OCI-LY7 (cell line): Measurements from ENCODE around the gene UCK2. TPM values are rescaled to one million over a fixed set of nuclear protein-coding genes. Genes with fewer than 3 reads are reported as not detected.

Experiments
- BruUV-seq: library from RNA; stranded (reverse); fragments of 400-500 nt; replicated peaks from 2 replicates; lab custom pipeline; 2021; lab: Mats Ljungman, UMichigan
- CTCF ChIA-PET: fragments of 300-600 bp; sonication (Branson Sonifier 250); formaldehyde crosslinking; loops from one replicate; lab custom pipeline; 2022; ENCODE audit warnings: antibody characterized with exemption; ENCODE audit not compliant: unreplicated experiment; lab: Charles Lee
- POLR2A ChIA-PET: fragments of 300-600 bp; sonication (Branson Sonifier 250); formaldehyde crosslinking; loops from one replicate; lab custom pipeline; 2022; ENCODE audit warnings: antibody characterized with exemption; lab: Charles Lee
- DNase-seq: peaks from one replicate; pipeline ENCODE4 v3.0.0-alpha.2; 2015; ENCODE audit warnings: low spot score
- H2AFZ ChIP-seq: fragments of 200-600 bp; sonication (generic), shearing (Covaris generic); 2 replicates; pipeline ENCODE4 v1.6.1; 2014; ENCODE audit warnings: mild to moderate bottlenecking, antibody characterized with exemption, low read length, moderate library complexity
- H3K27ac ChIP-seq: fragments of 200-600 bp; sonication (generic); 2 replicates; pipeline ENCODE4 v1.5.1; 2014; ENCODE audit warnings: mixed run types, low read depth, mild to moderate bottlenecking, moderate library complexity, low read length, inconsistent platforms; ENCODE audit not compliant: poor library complexity, severe bottlenecking
- H3K36me3 ChIP-seq: fragments of 200-600 bp; sonication (generic); 2 replicates; pipeline ENCODE4 v1.6.1; 2014; ENCODE audit warnings: mild to moderate bottlenecking, antibody characterized with exemption, low read length, moderate library complexity, mixed read lengths; ENCODE audit not compliant: insufficient read depth
- H3K4me1 ChIP-seq: fragments of 200-600 bp; sonication (generic); 2 replicates; pipeline ENCODE4 v1.5.1; 2014; ENCODE audit warnings: mild to moderate bottlenecking, low read length; ENCODE audit not compliant: insufficient read depth, poor library complexity, severe bottlenecking
- H3K4me2 ChIP-seq: fragments of 200-600 bp; sonication (generic); 2 replicates; pipeline ENCODE4 v1.6.1; 2014; ENCODE audit warnings: mild to moderate bottlenecking, low read length
- H3K4me3 ChIP-seq: fragments of 200-600 bp; sonication (generic); 2 replicates; pipeline ENCODE4 v1.5.1; 2014; ENCODE audit warnings: mild to moderate bottlenecking, low read depth, low read length; ENCODE audit not compliant: poor library complexity, severe bottlenecking
- H3K79me2 ChIP-seq: fragments of 200-600 bp; sonication (generic); 2 replicates; pipeline ENCODE4 v1.6.1; 2016; ENCODE audit warnings: low read depth, mild to moderate bottlenecking, low read length, moderate library complexity, mixed read lengths; ENCODE audit not compliant: insufficient read depth
- H3K9me2 ChIP-seq: fragments of 200-600 bp; sonication (generic); 2 replicates; pipeline ENCODE4 v1.6.1; 2016; ENCODE audit warnings: mild to moderate bottlenecking, low read length, mixed read lengths; ENCODE audit not compliant: insufficient read depth
- H3K9me3 ChIP-seq: fragments of 200-600 bp; sonication (generic); 2 replicates; pipeline ENCODE4 v1.6.1; 2014; ENCODE audit warnings: mild to moderate bottlenecking, mixed run types, low read length, mixed read lengths
- H4K20me1 ChIP-seq: fragments of 200-600 bp; sonication (generic); 2 replicates; pipeline ENCODE4 v1.6.1; 2014; ENCODE audit warnings: mild to moderate bottlenecking, antibody characterized with exemption, low read length, moderate library complexity, mixed read lengths; ENCODE audit not compliant: insufficient read depth
- EZH2phosphoT487 ChIP-seq: fragments of 200-600 bp; sonication (generic); IDR thresholded peaks from 2 replicates; pipeline ENCODE4 v1.6.1; 2018; ENCODE audit warnings: low read depth, borderline replicate concordance, mild to moderate bottlenecking, mixed run types, antibody characterized with exemption, low read length, moderate library complexity, mixed read lengths
- intact Hi-C: fragments of 100-400 bp; cut with micrococcal nuclease; formaldehyde crosslinking; loops from one replicate; pipeline ENCODE4 v1.10.0; 2022; ENCODE audit not compliant: unreplicated experiment
- total RNA-seq, 2 experiments: library from RNA; depleted of rRNA in 1 of 2; stranded (reverse); fragments of >200 nt in 1 of 2; shearing (Covaris generic) in 1 of 2; gene quantifications; 2 replicates each; pipeline ENCODE4 v1.2.3, GENCODE V29; 2014 to 2022
- TF ChIP-seq, protein P1 (sequence below): fragments of 200-600 bp; sonication (generic); conservative IDR thresholded peaks from 2 replicates; pipeline ENCODE4 v1.5.1; 2014; ENCODE audit warnings: mild to moderate bottlenecking, antibody characterized with exemption, low read length, moderate library complexity, mixed read lengths

Gene UCK2
- total RNA-seq, 2 experiments from 2014 or later, result 66.0 to 75.8 TPM

DNA sequence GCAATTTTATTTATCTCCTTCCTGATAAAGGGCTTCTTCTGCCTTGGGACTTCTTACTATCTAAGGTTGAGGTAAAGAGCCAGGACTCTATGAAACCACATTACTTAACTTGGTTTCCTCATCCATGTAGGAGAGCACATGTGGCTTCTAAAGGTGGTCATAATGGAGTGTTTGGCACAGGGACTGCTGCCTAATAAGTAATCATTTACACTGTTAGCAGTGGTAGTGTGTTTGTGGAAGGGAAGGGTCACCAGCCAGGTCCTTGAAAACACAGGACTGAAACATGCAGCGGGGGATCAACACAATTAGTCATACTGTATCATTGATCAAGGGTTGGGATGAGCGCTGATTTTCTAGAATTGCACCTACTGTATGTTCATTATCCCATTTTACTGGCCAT is 59.6 kb downstream of the UCK2 start:
- POLR2A ChIA-PET, result no interaction called here
- Histone ChIP-seq H3K36me3 (peaks cover 22% of the 10 kb centered on the region), H3K9me3 (no peaks in the 10 kb centered on the region), H2AFZ (no peak overlapping the region), H3K4me1 (peaks cover 11% of the 10 kb centered on the region), H3K27ac (no peak overlapping the region), H4K20me1 (no peaks in the 10 kb centered on the region), H3K9me2 (no peaks in the 10 kb centered on the region), H3K4me3 (no peak overlapping the region), H3K4me2 (no peak overlapping the region), H3K79me2 (peaks cover 31% of the 10 kb centered on the region; the same call in 1 of the 2 replicates)
- no peak for DNase-seq
- no TSS peak for BruUV-seq
- TF ChIP-seq EZH2phosphoT487, result no peak
- TF ChIP-seq, protein P1, sequence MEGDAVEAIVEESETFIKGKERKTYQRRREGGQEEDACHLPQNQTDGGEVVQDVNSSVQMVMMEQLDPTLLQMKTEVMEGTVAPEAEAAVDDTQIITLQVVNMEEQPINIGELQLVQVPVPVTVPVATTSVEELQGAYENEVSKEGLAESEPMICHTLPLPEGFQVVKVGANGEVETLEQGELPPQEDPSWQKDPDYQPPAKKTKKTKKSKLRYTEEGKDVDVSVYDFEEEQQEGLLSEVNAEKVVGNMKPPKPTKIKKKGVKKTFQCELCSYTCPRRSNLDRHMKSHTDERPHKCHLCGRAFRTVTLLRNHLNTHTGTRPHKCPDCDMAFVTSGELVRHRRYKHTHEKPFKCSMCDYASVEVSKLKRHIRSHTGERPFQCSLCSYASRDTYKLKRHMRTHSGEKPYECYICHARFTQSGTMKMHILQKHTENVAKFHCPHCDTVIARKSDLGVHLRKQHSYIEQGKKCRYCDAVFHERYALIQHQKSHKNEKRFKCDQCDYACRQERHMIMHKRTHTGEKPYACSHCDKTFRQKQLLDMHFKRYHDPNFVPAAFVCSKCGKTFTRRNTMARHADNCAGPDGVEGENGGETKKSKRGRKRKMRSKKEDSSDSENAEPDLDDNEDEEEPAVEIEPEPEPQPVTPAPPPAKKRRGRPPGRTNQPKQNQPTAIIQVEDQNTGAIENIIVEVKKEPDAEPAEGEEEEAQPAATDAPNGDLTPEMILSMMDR, result no peak
- intact Hi-C loops, result no loop called here
- CTCF ChIA-PET, result no interaction called here

DNA sequence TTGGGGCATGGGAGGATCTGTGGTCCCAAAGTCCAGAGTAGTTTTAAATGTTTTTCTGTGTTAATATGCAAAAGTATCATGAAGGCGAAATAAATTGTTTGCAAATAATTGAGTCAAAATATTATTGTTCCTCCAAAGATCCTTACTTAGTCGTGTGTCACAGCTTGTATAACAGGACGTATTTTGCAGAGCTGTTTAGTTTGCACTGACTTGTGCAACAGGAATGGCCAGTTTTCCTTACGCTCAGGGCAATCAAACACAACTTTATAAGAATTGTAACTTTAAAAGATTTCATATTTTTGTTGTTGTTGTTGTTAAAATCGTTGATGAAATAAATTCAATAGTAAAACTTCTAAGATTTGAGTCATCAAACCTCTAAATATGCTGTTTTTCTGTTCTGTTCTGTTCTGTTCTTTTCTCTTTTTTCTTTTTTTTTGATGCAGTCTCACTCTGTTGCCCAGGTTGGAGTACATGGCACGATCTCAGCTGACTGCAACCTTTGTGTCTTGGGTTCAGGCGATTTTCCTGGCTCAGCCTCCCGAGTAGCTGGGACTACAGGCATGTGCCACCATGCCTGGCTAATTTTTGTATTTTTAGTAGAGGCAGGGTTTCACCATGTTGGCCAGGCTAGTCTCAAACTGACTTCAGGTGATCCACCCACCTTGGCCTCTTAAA is 60.6 kb downstream of the UCK2 start:
- peaks cover 11% of the 10 kb centered on the region for H3K4me1 ChIP-seq
- H3K36me3 ChIP-seq, result peaks cover 27% of the 10 kb centered on the region
- no peaks in the 10 kb centered on the region for H3K9me3 ChIP-seq
- intact Hi-C loops, result no loop called here
- DNase-seq, result no peak
- H4K20me1 ChIP-seq, result no peaks in the 10 kb centered on the region
- BruUV-seq, result no TSS peak
- no peak overlapping the region for H3K4me3 ChIP-seq
- peaks cover 31% of the 10 kb centered on the region; the same call in 1 of the 2 replicates for H3K79me2 ChIP-seq
- H2AFZ ChIP-seq, result no peak overlapping the region
- TF ChIP-seq EZH2phosphoT487, result no peak
- TF ChIP-seq, protein P1, result no peak
- ChIA-PET CTCF (no interaction called here), POLR2A (no interaction called here)
- H3K4me2 ChIP-seq, result no peak overlapping the region
- no peaks in the 10 kb centered on the region for H3K9me2 ChIP-seq
- H3K27ac ChIP-seq, result no peak overlapping the region

DNA sequence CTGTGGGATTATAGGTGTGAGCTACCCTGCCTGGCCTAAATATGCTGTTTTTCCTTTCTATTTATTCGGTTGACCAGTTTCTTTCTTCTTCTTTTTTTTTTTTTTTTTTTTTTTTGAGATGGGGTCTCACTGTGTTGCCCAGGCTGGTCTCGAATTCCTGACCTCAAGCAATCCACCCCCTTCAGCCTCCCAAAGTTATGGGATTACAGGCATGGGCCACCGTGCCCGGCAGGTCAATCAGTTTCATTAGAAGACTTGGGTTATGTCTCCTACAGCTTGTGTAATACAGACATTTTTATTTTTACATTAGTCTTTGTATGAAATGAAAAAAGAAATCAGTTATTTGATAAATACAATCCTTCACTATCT is 61.1 kb downstream of the UCK2 start:
- Histone ChIP-seq H3K4me3 (no peak overlapping the region), H3K36me3 (peaks cover 32% of the 10 kb centered on the region), H3K79me2 (peaks cover 31% of the 10 kb centered on the region; the same call in 1 of the 2 replicates), H4K20me1 (no peaks in the 10 kb centered on the region), H2AFZ (no peak overlapping the region), H3K4me2 (no peak overlapping the region), H3K27ac (no peak overlapping the region), H3K9me3 (no peaks in the 10 kb centered on the region), H3K4me1 (peaks cover 11% of the 10 kb centered on the region), H3K9me2 (no peaks in the 10 kb centered on the region)
- POLR2A ChIA-PET, result interaction anchor here (0.6 kb wide), 1 partner anchor 177 kb away, joined by 3 read pairs; no protein-coding TSS in a partner anchor
- CTCF ChIA-PET, result no interaction called here
- DNase-seq, result no peak
- no peak for TF ChIP-seq EZH2phosphoT487
- TF ChIP-seq, protein P1, result no peak
- no TSS peak for BruUV-seq
- intact Hi-C loops, result no loop called here
